K562 (cell line): ENCODE data around the gene TSEN54. TPM values are rescaled to one million over a fixed set of nuclear protein-coding genes. Genes with fewer than 3 reads are reported as not detected.

Experiments used
- ADNP ChIP-seq: fragments of 200-800 bp; sonication (Bioruptor generic); IDR thresholded peaks from 2 replicates; pipeline ENCODE4 v1.6.1; 2016; ENCODE audit warnings: missing genetic modification characterization, missing compliant biosample characterization
- COPS2 ChIP-seq: fragments of 450-650 bp; conservative IDR thresholded peaks from 2 replicates; pipeline ENCODE4 v1.6.1; 2016; ENCODE audit warnings: mild to moderate bottlenecking, moderate library complexity
- CTCFL ChIP-seq: IDR thresholded peaks from 2 replicates; pipeline ENCODE4 v1.6.1; 2011; ENCODE audit warnings: borderline replicate concordance, low read depth, mild to moderate bottlenecking, moderate library complexity, low read length; ENCODE audit not compliant: insufficient read depth, poor library complexity, severe bottlenecking
- HBP1 ChIP-seq: fragments of 450-650 bp; formaldehyde crosslinking; IDR thresholded peaks from 2 replicates; pipeline ENCODE4 v1.4.0; 2022; ENCODE audit warnings: missing genetic modification characterization
- HSF4 ChIP-seq: fragments of 250-450 bp; sonication (Bioruptor Pico); IDR thresholded peaks from 2 replicates; pipeline ENCODE4 v2.1.2; 2022; ENCODE audit warnings: mild to moderate bottlenecking, moderate library complexity, borderline replicate concordance
- JUN ChIP-seq, 2 experiments: sonication (generic) in 1 of 2; formaldehyde crosslinking in 1 of 2; IDR thresholded peaks; 2 replicates each; pipeline versions ENCODE4 v1.6.1 to v1.8.0; 2012 to 2022; ENCODE audit warnings: borderline replicate concordance in 2 of 2, mild to moderate bottlenecking in 2 of 2, improper control_type of control experiment in 1 of 2, low read depth in 1 of 2, low read length in 1 of 2, missing genetic modification reagents in 1 of 2
- MEIS2 ChIP-seq: fragments of 450-650 bp; IDR thresholded peaks from 2 replicates; pipeline ENCODE4 v1.6.1; 2014; ENCODE audit warnings: mild to moderate bottlenecking; ENCODE audit not compliant: partially characterized antibody
- NFATC3 ChIP-seq: fragments of 450-650 bp; IDR thresholded peaks from 2 replicates; pipeline ENCODE4 v1.6.1; 2017; ENCODE audit warnings: mild to moderate bottlenecking
- RAD21 ChIP-seq, 2 experiments: fragments of 250-450 bp in 1 of 2; fragments of 450-650 bp in 1 of 2; sonication (Bioruptor Pico) in 1 of 2; formaldehyde crosslinking in 1 of 2; IDR thresholded peaks in 1 of 2; conservative IDR thresholded peaks in 1 of 2; 2 replicates each; pipeline versions ENCODE4 v1.4.0 to v1.8.0; 2020 to 2022; ENCODE audit warnings: mild to moderate bottlenecking in 2 of 2, moderate library complexity in 1 of 2
- STAT5A ChIP-seq: IDR thresholded peaks from 2 replicates; pipeline ENCODE4 v1.6.1; 2012; ENCODE audit warnings: low read length, inconsistent platforms, borderline replicate concordance
- TAF15 ChIP-seq: fragments of 200-400 bp; formaldehyde crosslinking; IDR thresholded peaks from 2 replicates; pipeline ENCODE4 v1.6.1; 2017; ENCODE audit warnings: mild to moderate bottlenecking, low read depth, low read length, moderate library complexity
- TAF7 ChIP-seq: fragments of 450-650 bp; IDR thresholded peaks from 2 replicates; pipeline ENCODE4 v1.6.1; 2016; ENCODE audit warnings: missing genetic modification characterization, missing compliant biosample characterization
- THAP7 ChIP-seq: fragments of 250-450 bp; sonication (Bioruptor Pico); IDR thresholded peaks from 2 replicates; pipeline ENCODE4 v1.5.0; 2021
- THRA ChIP-seq: fragments of 450-650 bp; IDR thresholded peaks from 2 replicates; pipeline ENCODE4 v1.6.1; 2017; ENCODE audit warnings: mild to moderate bottlenecking, moderate library complexity
- ZNF23 ChIP-seq: fragments of 250-450 bp; sonication (Bioruptor Pico); IDR thresholded peaks from 2 replicates; pipeline ENCODE4 v1.4.0; 2020; ENCODE audit warnings: mild to moderate bottlenecking
- ZNF239 ChIP-seq: fragments of 250-450 bp; sonication (Bioruptor Pico); IDR thresholded peaks from 2 replicates; pipeline ENCODE4 v1.4.0; 2020; ENCODE audit warnings: mild to moderate bottlenecking
- ZNF384 ChIP-seq: IDR thresholded peaks from 2 replicates; pipeline ENCODE4 v1.6.1; 2012; ENCODE audit warnings: low read depth, low read length, improper control_type of control experiment
- ZNF507 ChIP-seq: conservative IDR thresholded peaks from 2 replicates; pipeline ENCODE4 v1.6.1; 2017; ENCODE audit warnings: missing genetic modification characterization, missing compliant biosample characterization
- polyA plus RNA-seq, 8 experiments: library from polyadenylated mRNA; depleted of rRNA in 4 of 8; stranded (reverse) in 5 of 8; unstranded in 3 of 8; fragments of >200 nt; fragmentation: Nextera tagmentation in 2 of 8; fragmentation: Illumina TruSeq in 1 of 8; extraction: Ambion mirVana in 2 of 8; extraction: Trizol in 1 of 8; gene quantifications; 2 replicates each; pipeline versions ENCODE4 v1.2.1 to v1.2.3, GENCODE V29; 2011 to 2014; ENCODE audit warnings: inconsistent platforms in 1 of 8, missing spikeins in 1 of 8
- total RNA-seq, 7 experiments: library from RNA; depleted of rRNA in 6 of 7; stranded (reverse); fragments of >200 nt in 6 of 7; fragmentation: Illumina TruSeq in 2 of 7; extraction: Trizol in 2 of 7; gene quantifications; 2 replicates each; pipeline versions ENCODE4 v1.2.1 to v1.2.3, GENCODE V29; 2011 to 2021; ENCODE audit warnings: low replicate concordance in 1 of 7

The TSEN54 gene
- total and polyA plus RNA-seq, 9 of the 15 experiments (the other 6 are each of a cell fraction or from before 2014, with no cell fraction given): 5.9 to 64.3 (median 48.9) TPM

- no peak for TF ChIP-seq COPS2
- TF ChIP-seq ADNP (tag): no peak
- TF ChIP-seq TAF7 (tag): no peak
- no peak for TF ChIP-seq ZNF384
- no peak for TF ChIP-seq THAP7
- peak; percentile 7 to 63; a peak in 2 of 4 replicates for TF ChIP-seq RAD21 (CRISPR knock-in tag; conservative IDR thresholded peaks at IDR 0.05 in 1 of 2, IDR thresholded peaks at IDR 0.05 in 1 of 2)
- no peak for TF ChIP-seq STAT5A
- no peak for TF ChIP-seq ZNF23 (CRISPR knock-in tag)
- no peak for TF ChIP-seq TAF15
- TF ChIP-seq HSF4 (CRISPR knock-in tag): no peak
- TF ChIP-seq JUN (IDR thresholded peaks at IDR 0.05; ENCODE audit: borderline replicate concordance, low read depth, low read length): no peak
- TF ChIP-seq JUN (CRISPR knock-in tag; IDR thresholded peaks at IDR 0.05; ENCODE audit: borderline replicate concordance): no peak
- peak; percentile 54 for TF ChIP-seq CTCFL
- no peak for TF ChIP-seq HBP1 (CRISPR knock-in tag)
- no peak for TF ChIP-seq ZNF239 (CRISPR knock-in tag)
- no peak for TF ChIP-seq ZNF507
- no peak for TF ChIP-seq NFATC3
- TF ChIP-seq MEIS2: no peak
- TF ChIP-seq THRA: no peak
Observed at GRCh38 chr17:75504347-75505151, 11.8 kb upstream of the TSEN54 start (continued).
